ENCODE measurements around the gene UGT1A3. TPM values are rescaled to one million over a fixed set of nuclear protein-coding genes. Genes with fewer than 3 reads are reported as not detected.

UGT1A3 gene
- not detected for total RNA-seq

GRCh38 chr2:233728723-233729301 lies at the start of gene UGT1A3:
Gene UGT1A3 (plus strand): TSS chr2:233729042. CDS start chr2:233729127, 85 bp downstream.
- H3K27ac Mint-ChIP-seq: no peak within 1 kb of the TSS

GRCh38 chr2:233679196-233679595 lies 49.6 kb upstream of the UGT1A3 start:
- no peak for DNase-seq
- no peak overlapping the region for H3K27ac Mint-ChIP-seq
- H3K4me1 Mint-ChIP-seq: no peaks in the 10 kb centered on the region
- no peaks in the 10 kb centered on the region for H3K9me3 Mint-ChIP-seq
- no peaks in the 10 kb centered on the region for H3K36me3 Mint-ChIP-seq (ENCODE audit: low read depth)
- H3K4me3 Mint-ChIP-seq: no peak overlapping the region
- ChIA-PET POLR2A (no interaction called here), CTCF (no interaction called here)
- H3K27me3 Mint-ChIP-seq: peaks cover 26% of the 10 kb centered on the region

More at GRCh38 chr2:233728723-233729301, at the start of gene UGT1A3:
- ChIA-PET CTCF (no interaction called here), POLR2A (no interaction called here)
- Mint-ChIP-seq H3K27me3 (peaks cover 4% of the 10 kb centered on the region), H3K9me3 (no peaks in the 10 kb centered on the region), H3K36me3 (ENCODE audit: low read depth) (no peaks in the 10 kb centered on the region), H3K4me3 (no peak within 1 kb of the TSS), H3K4me1 (no peaks in the 10 kb centered on the region)
- no peak for DNase-seq

GRCh38 chr2:233680361-233681045 lies 48.3 kb upstream of the UGT1A3 start:
- H3K27me3 Mint-ChIP-seq: peaks cover 24% of the 10 kb centered on the region
- H3K36me3 Mint-ChIP-seq (ENCODE audit: low read depth): no peaks in the 10 kb centered on the region
- no peaks in the 10 kb centered on the region for H3K4me1 Mint-ChIP-seq
- no peaks in the 10 kb centered on the region for H3K9me3 Mint-ChIP-seq
- ChIA-PET CTCF (no interaction called here), POLR2A (no interaction called here)
- H3K27ac Mint-ChIP-seq: no peak overlapping the region
- DNase-seq: no peak
- no peak overlapping the region for H3K4me3 Mint-ChIP-seq

- no peak for DNase-seq
- CTCF ChIA-PET: no interaction called here
- Mint-ChIP-seq H3K4me3 (no peak within 1 kb of the TSS), H3K27ac (no peak within 1 kb of the TSS), H3K27me3 (peaks cover 22% of the 10 kb centered on the region), H3K36me3 (ENCODE audit: low read depth) (no peaks in the 10 kb centered on the region), H3K4me1 (no peaks in the 10 kb centered on the region), H3K9me3 (no peaks in the 10 kb centered on the region)
- POLR2A ChIA-PET: no interaction called here
Observed at GRCh38 chr2:233681521-233682099, 47.2 kb upstream of the UGT1A3 start, which contains the start of gene UGT1A7. Gene UGT1A7 (plus strand): TSS chr2:233681901. CDS start chr2:233681938, 37 bp downstream.

- CTCF ChIA-PET: no interaction called here
Observed at GRCh38 chr2:233684640-233685039, 44.2 kb upstream of the UGT1A3 start.

GRCh38 chr2:233686928-233687327 lies 41.9 kb upstream of the UGT1A3 start:
- Mint-ChIP-seq H3K9me3 (no peaks in the 10 kb centered on the region), H3K4me3 (no peak overlapping the region), H3K27me3 (peaks cover 13% of the 10 kb centered on the region), H3K27ac (no peak overlapping the region), H3K36me3 (ENCODE audit: low read depth) (no peaks in the 10 kb centered on the region), H3K4me1 (no peaks in the 10 kb centered on the region)
- POLR2A ChIA-PET: no interaction called here
- no peak for DNase-seq
- CTCF ChIA-PET: no interaction called here

More at GRCh38 chr2:233684640-233685039, 44.2 kb upstream of the UGT1A3 start:
- H3K27me3 Mint-ChIP-seq: peaks cover 15% of the 10 kb centered on the region
- no peak for DNase-seq
- no peaks in the 10 kb centered on the region for H3K36me3 Mint-ChIP-seq (ENCODE audit: low read depth)
- no peak overlapping the region for H3K27ac Mint-ChIP-seq
- POLR2A ChIA-PET: no interaction called here
- no peak overlapping the region for H3K4me3 Mint-ChIP-seq
- H3K9me3 Mint-ChIP-seq: no peaks in the 10 kb centered on the region
- no peaks in the 10 kb centered on the region for H3K4me1 Mint-ChIP-seq

GRCh38 chr2:233688341-233688740 lies 40.5 kb upstream of the UGT1A3 start:
- POLR2A ChIA-PET: no interaction called here
- Mint-ChIP-seq H3K36me3 (ENCODE audit: low read depth) (no peaks in the 10 kb centered on the region), H3K9me3 (no peaks in the 10 kb centered on the region), H3K4me3 (no peak overlapping the region), H3K27me3 (peaks cover 15% of the 10 kb centered on the region), H3K27ac (no peak overlapping the region), H3K4me1 (no peaks in the 10 kb centered on the region)
- CTCF ChIA-PET: no interaction called here
- no peak for DNase-seq

- Mint-ChIP-seq H3K9me3 (no peaks in the 10 kb centered on the region), H3K27ac (no peak overlapping the region), H3K4me1 (no peaks in the 10 kb centered on the region), H3K36me3 (ENCODE audit: low read depth) (no peaks in the 10 kb centered on the region), H3K27me3 (peaks cover 19% of the 10 kb centered on the region), H3K4me3 (no peak overlapping the region)
- ChIA-PET CTCF (no interaction called here), POLR2A (no interaction called here)
- no peak for DNase-seq
Observed at GRCh38 chr2:233689031-233689430, 39.8 kb upstream of the UGT1A3 start.

- H3K9me3 Mint-ChIP-seq: no peaks in the 10 kb centered on the region
- H3K27me3 Mint-ChIP-seq: peaks cover 19% of the 10 kb centered on the region
- CTCF ChIA-PET: no interaction called here
- no peak for DNase-seq
- no peak overlapping the region for H3K4me3 Mint-ChIP-seq
- H3K27ac Mint-ChIP-seq: no peak overlapping the region
- POLR2A ChIA-PET: no interaction called here
- H3K4me1 Mint-ChIP-seq: no peaks in the 10 kb centered on the region
- no peaks in the 10 kb centered on the region for H3K36me3 Mint-ChIP-seq (ENCODE audit: low read depth)
Observed at GRCh38 chr2:233689501-233689900, 39.3 kb upstream of the UGT1A3 start.

- ChIA-PET POLR2A (no interaction called here), CTCF (no interaction called here)
- DNase-seq: no peak
- H3K9me3 Mint-ChIP-seq: no peaks in the 10 kb centered on the region
- H3K4me3 Mint-ChIP-seq: no peak overlapping the region
- H3K27ac Mint-ChIP-seq: no peak overlapping the region
- H3K4me1 Mint-ChIP-seq: no peaks in the 10 kb centered on the region
- peaks cover 16% of the 10 kb centered on the region for H3K27me3 Mint-ChIP-seq
- H3K36me3 Mint-ChIP-seq (ENCODE audit: low read depth): no peaks in the 10 kb centered on the region
Observed at GRCh38 chr2:233690444-233690843, 38.4 kb upstream of the UGT1A3 start.

- no peak for DNase-seq
- Mint-ChIP-seq H3K36me3 (ENCODE audit: low read depth) (no peaks in the 10 kb centered on the region), H3K27me3 (peaks cover 17% of the 10 kb centered on the region), H3K9me3 (no peaks in the 10 kb centered on the region), H3K4me1 (no peaks in the 10 kb centered on the region), H3K4me3 (no peak overlapping the region), H3K27ac (no peak overlapping the region)
- ChIA-PET CTCF (no interaction called here), POLR2A (no interaction called here)
Observed at GRCh38 chr2:233691443-233692433, 37.1 kb upstream of the UGT1A3 start.

- H3K4me1 Mint-ChIP-seq: no peaks in the 10 kb centered on the region
- ChIA-PET POLR2A (no interaction called here), CTCF (no interaction called here)
- no peak within 1 kb of the TSS for H3K27ac Mint-ChIP-seq
- peaks cover 24% of the 10 kb centered on the region for H3K27me3 Mint-ChIP-seq
- no peaks in the 10 kb centered on the region for H3K36me3 Mint-ChIP-seq (ENCODE audit: low read depth)
- H3K9me3 Mint-ChIP-seq: no peaks in the 10 kb centered on the region
- DNase-seq: no peak
- H3K4me3 Mint-ChIP-seq: no peak within 1 kb of the TSS
Observed at GRCh38 chr2:233692648-233693047, 36.2 kb upstream of the UGT1A3 start, which contains the start of gene UGT1A6. Gene UGT1A6 (plus strand): TSS chr2:233692890. CDS start chr2:233693005, 115 bp downstream.

GRCh38 chr2:233693963-233694362 lies 34.9 kb upstream of the UGT1A3 start:
- CTCF ChIA-PET: no interaction called here
- Mint-ChIP-seq H3K36me3 (ENCODE audit: low read depth) (no peaks in the 10 kb centered on the region), H3K4me1 (no peaks in the 10 kb centered on the region), H3K9me3 (no peaks in the 10 kb centered on the region), H3K27ac (no peak overlapping the region), H3K27me3 (peaks cover 18% of the 10 kb centered on the region), H3K4me3 (no peak overlapping the region)
- POLR2A ChIA-PET: no interaction called here
- DNase-seq: no peak
